GM12878 (cell line): ENCODE data around the gene SUSD5. TPM values are rescaled to one million over a fixed set of nuclear protein-coding genes. Genes with fewer than 3 reads are reported as not detected.

Source experiments
- ATAC-seq: fragments of 200-7000 bp; cut with Tn5 transposase; 3 replicates; pipeline ENCODE4 v1.9.1; 2020; ENCODE audit warnings: mild to moderate bottlenecking, moderate library complexity
- BruUV-seq: library from RNA; stranded (reverse); fragments of 400-500 nt; replicated peaks from 2 replicates; lab custom pipeline; 2021; lab: Mats Ljungman, UMichigan
- CTCF ChIA-PET: fragments of 300-600 bp; sonication (Branson Sonifier 250); formaldehyde crosslinking; extraction: SDS; loops from one replicate; lab custom pipeline; 2021; ENCODE audit warnings: inconsistent platforms; lab: Yijun Ruan, JAX
- POLR2A ChIA-PET: fragments of 350-600 bp; formaldehyde crosslinking; extraction: SDS; loops from one replicate; lab custom pipeline; 2021; ENCODE audit warnings: inconsistent platforms; lab: Charles Lee
- RAD21 ChIA-PET: fragments of 300-600 bp; sonication (Branson Sonifier 250); formaldehyde crosslinking; loops from one replicate; lab custom pipeline; 2023; ENCODE audit warnings: antibody characterized with exemption; ENCODE audit not compliant: unreplicated experiment; lab: Charles Lee
- SMC1A ChIA-PET: fragments of 300-600 bp; sonication (Branson Sonifier 250); formaldehyde crosslinking; loops from one replicate; lab custom pipeline; 2023; ENCODE audit not compliant: unreplicated experiment, uncharacterized antibody; lab: Charles Lee
- DNase-seq: peaks from one replicate; pipeline ENCODE4 v3.0.0-alpha.2; 2011; ENCODE audit warnings: low read depth, low spot score
- FAIRE-seq: peaks from 3 replicates; lab custom pipeline; 2011; peaks lifted over from hg19 to GRCh38; lab: Jason Lieb, UNC
- H2AFZ ChIP-seq: 2 replicates; pipeline ENCODE4 v1.6.0; 2011; ENCODE audit warnings: low read depth, low read length, control low read depth; ENCODE audit not compliant: control insufficient read depth
- H3K27ac ChIP-seq: 2 replicates; pipeline ENCODE4 v1.5.1; 2011; ENCODE audit warnings: control low read depth; ENCODE audit not compliant: control insufficient read depth, insufficient read depth
- H3K27me3 ChIP-seq, 2 experiments: replicated peaks in 1 of 2; 2 replicates each; pipeline versions ENCODE4 v1.6.0 to v1.6.1; 2011; ENCODE audit warnings: low read length in 1 of 2; ENCODE audit not compliant: control insufficient read depth in 2 of 2, insufficient read depth in 2 of 2
- H3K36me3 ChIP-seq, 2 experiments: 2 replicates each; pipeline ENCODE4 v1.5.1; 2011; ENCODE audit warnings: low read length in 1 of 2; ENCODE audit not compliant: control insufficient read depth in 2 of 2, insufficient read depth in 2 of 2
- H3K4me1 ChIP-seq: 2 replicates; pipeline ENCODE4 v1.6.1; 2011; ENCODE audit warnings: mild to moderate bottlenecking, low read length, moderate library complexity, mixed read lengths; ENCODE audit not compliant: control insufficient read depth, insufficient read depth
- H3K4me2 ChIP-seq: 2 replicates; pipeline ENCODE4 v1.6.0; 2011; ENCODE audit warnings: control low read depth; ENCODE audit not compliant: control insufficient read depth, insufficient read depth
- H3K4me3 ChIP-seq: fragments of 200-600 bp; sonication (generic); 2 replicates; pipeline ENCODE4 v1.5.1; 2016
- H3K79me2 ChIP-seq: 2 replicates; pipeline ENCODE4 v1.6.0; 2011; ENCODE audit warnings: low read length; ENCODE audit not compliant: control insufficient read depth, insufficient read depth
- H3K9ac ChIP-seq: 2 replicates; pipeline ENCODE4 v1.8.0; 2011; ENCODE audit warnings: low read length, control low read depth, mixed read lengths; ENCODE audit not compliant: control insufficient read depth, insufficient read depth
- H3K9me3 ChIP-seq: replicated peaks from 3 replicates; pipeline ENCODE4 v1.5.1; 2011; ENCODE audit warnings: mild to moderate bottlenecking, low read length; ENCODE audit not compliant: control insufficient read depth, insufficient read depth
- H4K20me1 ChIP-seq: 2 replicates; pipeline ENCODE4 v1.6.0; 2011; ENCODE audit not compliant: control insufficient read depth, insufficient read depth
- LARP7 ChIP-seq: fragments of 450-650 bp; IDR thresholded peaks from 2 replicates; pipeline ENCODE4 v1.6.1; 2017; ENCODE audit warnings: mild to moderate bottlenecking
- RBBP5 ChIP-seq: fragments of 200-600 bp; sonication (generic); conservative IDR thresholded peaks from 2 replicates; pipeline ENCODE4 v1.6.1; 2016
- TARDBP ChIP-seq: IDR thresholded peaks from 2 replicates; pipeline ENCODE4 v1.6.1; 2016; ENCODE audit warnings: borderline replicate concordance
- WRNIP1 ChIP-seq: IDR thresholded peaks from 2 replicates; pipeline ENCODE4 v1.6.1; 2011; ENCODE audit warnings: low read depth, low read length, improper control_type of control experiment, borderline replicate concordance
- WGBS: methylation state at CpG from one replicate; pipeline ENCODE4 v1.1.6; 2016; ENCODE audit warnings: low lambda C conversion rate; ENCODE audit not compliant: insufficient replicate concordance, insufficient coverage; ENCODE audit errors: missing lambda C conversion rate; 5-methylcytosine and 5-hydroxymethylcytosine counted together
- in situ Hi-C: fragments of 300-500 bp; cut with MboI; formaldehyde crosslinking; loops from 9 replicates; pipeline ENCODE4 v1.14.3; 2018; ENCODE audit warnings: mixed read lengths
- intact Hi-C: fragments of 100-400 bp; cut with micrococcal nuclease; formaldehyde crosslinking; loops from one replicate; pipeline ENCODE4 v1.14.2; 2022; ENCODE audit not compliant: unreplicated experiment
- polyA plus RNA-seq, 11 experiments: library from polyadenylated mRNA; depleted of rRNA in 4 of 11; unstranded in 6 of 11; stranded (reverse) in 5 of 11; fragments of >200 nt; fragmentation: Nextera tagmentation in 4 of 11; fragmentation: Illumina TruSeq in 1 of 11; extraction: Ambion mirVana in 4 of 11; extraction: Trizol in 1 of 11; gene quantifications; 1 replicate in 1 of 11; 2 replicates in 10 of 11; pipeline versions ENCODE4 v1.2.1 to v1.2.3, GENCODE V29; 2011 to 2016; ENCODE audit warnings: inconsistent platforms in 2 of 11, missing spikeins in 2 of 11, low read depth in 1 of 11
- total RNA-seq, 4 experiments: library from RNA; depleted of rRNA in 3 of 4; stranded (reverse); fragments of >200 nt in 3 of 4; fragmentation: Illumina TruSeq in 1 of 4; extraction: Trizol in 1 of 4; gene quantifications; 2 replicates each; pipeline versions ENCODE4 v1.2.1 to v1.2.3, GENCODE V29; 2013 to 2021
- TF ChIP-seq, protein P1 (sequence below): IDR thresholded peaks from 2 replicates; pipeline ENCODE4 v1.6.1; 2011; ENCODE audit warnings: borderline replicate concordance, low read depth, mild to moderate bottlenecking, moderate library complexity, low read length; ENCODE audit not compliant: insufficient read depth, poor library complexity, severe bottlenecking
- TF ChIP-seq, protein P2 (sequence below): fragments of 150-350 bp; IDR thresholded peaks from 2 replicates; pipeline ENCODE4 v1.6.1; 2014; ENCODE audit warnings: mild to moderate bottlenecking, low read depth, low read length

Gene SUSD5
- total and polyA plus RNA-seq, 10 of the 15 experiments (the other 5 are each of a cell fraction or from before 2014, with no cell fraction given): 0.01 to 0.05 (median 0.03) TPM; not detected in 4

DNA sequence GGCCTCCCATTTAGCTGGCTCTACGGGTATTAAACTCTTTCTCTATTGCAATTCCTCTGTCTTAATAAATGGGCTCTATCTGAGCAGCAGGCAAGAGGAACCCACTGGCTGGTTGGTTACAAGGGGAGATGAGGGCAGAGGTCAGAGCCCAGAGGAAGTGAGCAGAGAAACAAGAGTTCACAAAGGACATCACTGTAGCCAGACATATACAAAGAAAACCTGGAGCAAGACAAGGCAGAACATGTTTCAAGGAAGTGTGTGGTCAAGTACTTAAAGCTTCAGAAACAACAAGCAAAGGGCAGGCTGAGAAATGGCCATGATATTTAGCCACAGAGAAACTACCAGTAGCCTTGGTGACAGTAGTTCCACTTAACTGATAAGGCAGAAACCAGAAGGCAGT is 24.3 kb downstream of the SUSD5 start:
- no peak overlapping the region for H3K9ac ChIP-seq
- no peaks in the 10 kb centered on the region for H3K79me2 ChIP-seq
- CTCF ChIA-PET: interaction anchor here (1.7 kb wide), 1 partner anchor 63 kb away, joined by 5 read pairs; no protein-coding TSS in a partner anchor
- ATAC-seq (no peak), DNase-seq (no peak), FAIRE-seq (no peak)
- H3K9me3 ChIP-seq: no peaks in the 10 kb centered on the region
- in situ Hi-C loops (no loop called here), intact Hi-C loops (no loop called here)
- H3K4me3 ChIP-seq: no peak overlapping the region
- WGBS: 0% methylated on average over 1 of the region's 1 CpG
- H4K20me1 ChIP-seq: no peaks in the 10 kb centered on the region
- TF ChIP-seq, protein P1, sequence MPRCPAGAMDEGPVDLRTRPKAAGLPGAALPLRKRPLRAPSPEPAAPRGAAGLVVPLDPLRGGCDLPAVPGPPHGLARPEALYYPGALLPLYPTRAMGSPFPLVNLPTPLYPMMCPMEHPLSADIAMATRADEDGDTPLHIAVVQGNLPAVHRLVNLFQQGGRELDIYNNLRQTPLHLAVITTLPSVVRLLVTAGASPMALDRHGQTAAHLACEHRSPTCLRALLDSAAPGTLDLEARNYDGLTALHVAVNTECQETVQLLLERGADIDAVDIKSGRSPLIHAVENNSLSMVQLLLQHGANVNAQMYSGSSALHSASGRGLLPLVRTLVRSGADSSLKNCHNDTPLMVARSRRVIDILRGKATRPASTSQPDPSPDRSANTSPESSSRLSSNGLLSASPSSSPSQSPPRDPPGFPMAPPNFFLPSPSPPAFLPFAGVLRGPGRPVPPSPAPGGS: no peak
- no peak for TF ChIP-seq WRNIP1
- TF ChIP-seq RBBP5: no peak
- TF ChIP-seq LARP7: no peak
- H3K4me1 ChIP-seq: no peaks in the 10 kb centered on the region
- POLR2A ChIA-PET: interaction anchor here (0.6 kb wide), 1 partner anchor 38 kb away, joined by 3 read pairs; no protein-coding TSS in a partner anchor
- no peak overlapping the region for H2AFZ ChIP-seq
- H3K36me3 ChIP-seq: no peaks in the 10 kb centered on the region
- SMC1A ChIA-PET: interaction anchor here (0.6 kb wide), 1 partner anchor 542 kb away, joined by 3 read pairs; no protein-coding TSS in a partner anchor
- RAD21 ChIA-PET: no interaction called here
- H3K27me3 ChIP-seq: no peaks in the 10 kb centered on the region
- H3K4me2 ChIP-seq: no peak overlapping the region
- no TSS peak for BruUV-seq
- H3K27ac ChIP-seq: no peak overlapping the region

DNA sequence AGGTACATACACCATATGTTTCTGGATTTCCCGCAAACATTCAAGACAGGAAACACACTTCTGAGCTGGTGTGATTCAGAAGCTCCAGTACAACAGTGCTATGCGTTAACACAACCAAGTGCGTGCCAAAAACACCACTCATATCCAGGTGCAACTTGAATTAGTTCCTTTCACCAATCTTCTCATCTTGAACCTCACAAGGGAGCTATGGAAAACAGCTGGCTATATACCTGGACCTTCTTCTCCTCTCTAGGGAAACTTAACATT is 31.3 kb downstream of the SUSD5 start:
- in situ Hi-C loops: no loop called here
- no peaks in the 10 kb centered on the region for H3K4me1 ChIP-seq
- no peaks in the 10 kb centered on the region for H3K36me3 ChIP-seq
- POLR2A ChIA-PET: no interaction called here
- 55% methylated on average over 3 of the region's 3 CpGs for WGBS
- ATAC-seq (no peak), DNase-seq (no peak), FAIRE-seq (no peak)
- no peak overlapping the region for H3K4me3 ChIP-seq
- H4K20me1 ChIP-seq: no peaks in the 10 kb centered on the region
- CTCF ChIA-PET: interaction anchor here (1.1 to 1.3 kb wide), 2 partner anchors 11 to 186 kb away, joined by 3 to 4 read pairs; no protein-coding TSS in a partner anchor
- no peaks in the 10 kb centered on the region for H3K79me2 ChIP-seq
- SMC1A ChIA-PET: no interaction called here
- intact Hi-C loops: no loop called here
- H3K27me3 ChIP-seq: 0 out of 4 replicates have a peak, but pooled peaks cover 0 to 3% of the 10 kb centered on the region in 2 experiments
- no peaks in the 10 kb centered on the region for H3K9me3 ChIP-seq
- no peak overlapping the region for H3K9ac ChIP-seq
- RAD21 ChIA-PET: no interaction called here
- BruUV-seq: no TSS peak
- no peak overlapping the region for H3K27ac ChIP-seq
- H2AFZ ChIP-seq: no peak overlapping the region
- TF ChIP-seq, protein P2, sequence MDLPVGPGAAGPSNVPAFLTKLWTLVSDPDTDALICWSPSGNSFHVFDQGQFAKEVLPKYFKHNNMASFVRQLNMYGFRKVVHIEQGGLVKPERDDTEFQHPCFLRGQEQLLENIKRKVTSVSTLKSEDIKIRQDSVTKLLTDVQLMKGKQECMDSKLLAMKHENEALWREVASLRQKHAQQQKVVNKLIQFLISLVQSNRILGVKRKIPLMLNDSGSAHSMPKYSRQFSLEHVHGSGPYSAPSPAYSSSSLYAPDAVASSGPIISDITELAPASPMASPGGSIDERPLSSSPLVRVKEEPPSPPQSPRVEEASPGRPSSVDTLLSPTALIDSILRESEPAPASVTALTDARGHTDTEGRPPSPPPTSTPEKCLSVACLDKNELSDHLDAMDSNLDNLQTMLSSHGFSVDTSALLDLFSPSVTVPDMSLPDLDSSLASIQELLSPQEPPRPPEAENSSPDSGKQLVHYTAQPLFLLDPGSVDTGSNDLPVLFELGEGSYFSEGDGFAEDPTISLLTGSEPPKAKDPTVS: no peak
- TF ChIP-seq TARDBP: no peak
- TF ChIP-seq, all 136 proteins: peak for 0
- no peak overlapping the region for H3K4me2 ChIP-seq
